HG03025 (cell line): ENCODE results near the gene DLGAP4.
A peak's percentile ranks its signal among the peaks of the same experiment; 100 is the strongest.

Experiments
- ATAC-seq: cut with Tn5 transposase; IDR thresholded peaks from one replicate; pipeline ENCODE4 v1.9.1; 2021; ENCODE audit warnings: mild to moderate bottlenecking, moderate library complexity; ENCODE audit not compliant: unreplicated experiment, low FRiP score

DLGAP4 gene

GRCh38 chr20:36439040-36439730, 133.0 kb downstream of the DLGAP4 start:
- ATAC-seq = no peak

DNA sequence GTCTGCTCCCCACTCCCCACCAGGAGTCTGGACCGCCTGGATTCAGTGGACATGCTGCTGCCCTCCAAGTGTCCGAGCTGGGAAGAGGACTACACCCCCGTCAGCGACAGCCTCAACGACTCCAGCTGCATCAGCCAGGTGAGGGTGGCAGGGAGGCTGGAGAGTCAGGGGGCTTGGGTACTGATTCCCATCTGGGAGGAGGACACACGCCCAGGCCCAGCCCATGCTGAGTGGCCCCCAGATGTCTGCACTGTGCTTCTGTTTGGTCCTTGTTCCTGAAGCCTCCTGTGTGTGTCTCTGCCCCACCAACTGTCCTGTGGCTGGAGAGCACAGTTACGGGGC, 133.6 kb downstream of the DLGAP4 start:
- no peak for ATAC-seq

GRCh38 chr20:36440370-36441026, 134.4 kb downstream of the DLGAP4 start:
- no peak for ATAC-seq

GRCh38 chr20:36441027-36441414, 134.9 kb downstream of the DLGAP4 start:
- ATAC-seq = no peak

GRCh38 chr20:36441416-36441815, 135.3 kb downstream of the DLGAP4 start:
- no peak for ATAC-seq

DNA sequence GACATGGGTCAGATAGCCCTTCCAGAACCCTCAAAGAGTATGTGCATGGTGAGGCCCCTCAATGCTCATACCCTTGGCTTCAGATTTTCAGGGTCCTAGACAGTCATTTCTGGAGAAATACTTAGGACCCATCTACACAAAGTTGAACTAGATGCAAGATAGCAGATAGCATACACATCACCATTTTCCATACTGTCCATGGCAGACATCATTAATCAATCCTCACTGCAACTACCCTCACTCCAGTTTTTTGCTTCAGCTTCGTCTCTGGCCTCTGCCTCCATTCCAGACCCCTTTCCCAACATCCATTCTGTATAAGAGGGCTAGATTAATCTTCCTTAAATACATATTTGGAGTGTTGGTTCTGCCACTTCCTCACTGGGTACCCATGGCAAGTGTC, 139.7 kb downstream of the DLGAP4 start:
- no peak for ATAC-seq

GRCh38 chr20:36446557-36446956, 140.4 kb downstream of the DLGAP4 start:
- no peak for ATAC-seq

GRCh38 chr20:36447101-36447500, 141.0 kb downstream of the DLGAP4 start:
- no peak for ATAC-seq

GRCh38 chr20:36449663-36450062, 143.5 kb downstream of the DLGAP4 start:
- ATAC-seq = no peak

GRCh38 chr20:36454332-36454697, 148.2 kb downstream of the DLGAP4 start:
- ATAC-seq = no peak

- no peak for ATAC-seq
Measured at GRCh38 chr20:36454698-36455427, 148.7 kb downstream of the DLGAP4 start.

- no peak for ATAC-seq
Measured at GRCh38 chr20:36455972-36456625, 150.0 kb downstream of the DLGAP4 start.

DNA sequence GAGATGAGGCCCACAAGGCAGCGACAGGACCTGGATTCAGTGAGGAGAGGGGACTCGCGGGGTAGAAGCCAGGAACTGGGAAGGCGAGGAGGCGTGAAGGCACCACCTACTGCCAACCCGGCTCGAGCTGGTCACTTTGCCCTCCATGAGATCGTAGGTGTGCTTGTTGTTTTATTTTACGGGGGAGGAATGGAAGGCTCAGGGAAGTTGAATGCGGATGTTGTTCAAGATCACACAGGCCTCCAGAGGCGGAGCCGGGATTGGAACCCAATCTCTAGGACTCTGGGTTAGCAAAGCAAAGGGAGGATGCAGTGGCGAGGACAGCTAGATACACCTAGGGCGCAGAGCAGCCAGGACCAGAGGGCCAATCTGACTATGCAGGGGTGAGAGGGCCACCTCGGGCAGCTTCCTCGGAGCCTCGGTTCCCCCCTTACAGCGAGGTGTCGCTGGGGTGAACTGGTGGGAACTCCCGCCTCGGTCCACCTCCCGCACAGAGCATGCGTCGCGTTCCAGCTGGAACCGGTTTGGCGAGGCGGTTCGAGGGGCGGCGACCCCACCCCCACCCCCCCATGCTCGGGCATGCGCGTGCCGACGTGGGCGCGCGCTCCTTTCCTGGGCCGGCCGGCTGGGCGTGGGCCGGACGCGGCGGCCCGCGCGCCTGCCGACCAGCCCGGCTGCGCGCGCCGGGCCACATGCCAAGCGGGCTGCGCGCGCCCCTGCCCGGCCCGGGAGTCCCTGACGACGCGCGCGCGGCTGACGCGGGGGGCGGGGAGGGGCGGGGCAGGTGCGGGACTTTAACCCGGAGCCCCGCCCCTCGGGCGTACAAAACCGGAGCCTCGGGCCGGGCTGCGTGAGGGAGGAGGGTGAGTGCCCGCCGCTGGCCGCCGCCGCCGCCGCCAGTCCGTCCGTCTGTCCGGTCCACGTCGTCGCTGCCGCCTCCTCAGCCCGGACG, 154.8 kb downstream of the DLGAP4 start:
- ATAC-seq = peak; percentile 65

DNA sequence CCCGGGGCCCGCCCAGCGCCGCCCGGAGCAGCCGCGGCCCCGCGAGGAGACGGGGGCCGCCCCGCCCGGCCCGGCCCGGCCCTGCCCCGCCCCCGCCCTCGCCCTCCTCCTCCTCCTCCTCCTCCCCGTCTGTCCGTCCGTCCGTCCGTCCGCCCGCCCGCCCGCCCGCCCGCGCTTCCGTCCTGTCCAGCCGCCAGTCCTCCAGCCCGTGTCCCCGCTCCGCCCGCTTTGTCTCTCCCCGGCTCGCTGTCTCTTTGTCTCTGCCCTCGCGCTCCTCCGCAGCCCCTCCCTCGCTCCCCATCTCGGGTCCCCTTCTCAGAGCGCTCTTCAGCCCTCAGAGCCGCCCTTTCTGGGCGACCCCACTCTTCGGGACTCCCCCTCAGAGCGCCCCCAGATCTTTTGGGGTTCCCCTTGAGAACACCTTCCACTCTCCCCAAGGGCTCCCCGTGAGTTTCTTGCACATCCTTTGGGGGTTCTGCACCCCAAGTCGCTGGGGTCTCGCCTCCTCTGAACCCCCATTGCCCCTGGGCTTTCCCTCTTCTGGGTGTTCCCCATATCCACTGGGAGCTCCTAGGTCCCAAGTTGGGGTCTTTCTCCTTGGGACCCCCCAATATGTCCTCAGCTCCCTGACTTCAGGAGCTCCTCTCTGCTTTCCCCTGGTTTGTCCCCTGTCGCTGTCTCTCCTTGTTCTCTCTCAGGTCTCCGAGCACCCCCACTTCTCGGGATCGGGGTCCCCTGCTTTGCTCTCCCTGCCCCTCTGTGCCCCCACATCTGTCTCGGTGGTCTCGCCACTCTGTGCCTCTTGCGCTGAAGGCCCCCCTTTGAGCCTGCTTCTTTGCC, 155.7 kb downstream of the DLGAP4 start:
- peak; percentile 9 for ATAC-seq

DNA sequence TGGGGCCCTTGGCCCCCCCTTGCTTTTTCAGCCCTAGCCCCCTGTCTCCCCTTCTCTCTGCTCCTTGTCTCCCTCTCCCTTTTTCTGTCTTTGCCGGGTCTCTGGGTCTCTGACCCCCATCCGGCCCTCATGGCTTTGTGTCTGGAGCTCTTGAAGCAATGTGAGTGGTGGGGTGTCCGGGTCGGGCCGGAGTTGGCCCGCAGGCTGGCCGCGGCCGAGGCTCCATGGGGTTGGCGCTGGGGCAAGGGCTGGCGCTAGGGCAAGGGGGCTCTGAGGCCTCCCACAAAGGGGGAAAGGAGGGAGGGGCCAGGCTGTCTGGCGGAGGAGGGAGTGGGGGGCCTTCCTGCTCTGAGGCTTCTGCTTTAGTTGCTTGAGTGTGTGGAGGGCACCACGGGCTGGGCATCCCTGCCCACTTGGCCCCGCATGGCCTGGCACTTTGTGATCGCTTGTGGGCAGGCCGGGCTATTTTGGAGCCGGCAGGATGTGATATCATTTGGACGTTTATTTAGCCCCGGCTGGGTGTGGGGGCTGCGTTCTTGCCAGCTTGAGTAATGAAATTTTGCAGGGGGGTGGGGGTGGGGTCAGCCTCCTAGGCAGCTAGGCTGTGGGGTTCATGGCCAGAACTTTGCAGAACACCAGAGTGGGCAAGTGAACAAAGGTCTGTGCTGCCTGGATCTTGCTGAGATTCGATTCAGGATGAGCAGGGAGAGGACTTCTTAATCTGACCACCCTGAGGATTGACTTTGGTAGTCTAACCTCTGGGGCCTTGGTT, 156.5 kb downstream of the DLGAP4 start:
- no peak for ATAC-seq

GRCh38 chr20:36463212-36464061, 157.3 kb downstream of the DLGAP4 start:
- no peak for ATAC-seq
